A673 (cell line): ENCODE results near the gene TSSK6. TPM values are rescaled to one million over a fixed set of nuclear protein-coding genes. Genes with fewer than 3 reads are reported as not detected.

Experiments used
- BruUV-seq: library from RNA; stranded (reverse); fragments of 400-500 nt; replicated peaks from 2 replicates; lab custom pipeline; 2021; lab: Mats Ljungman, UMichigan
- CTCF ChIA-PET: fragments of 300-600 bp; sonication (Branson Sonifier 250); formaldehyde crosslinking; loops from one replicate; lab custom pipeline; 2022; ENCODE audit warnings: antibody characterized with exemption; lab: Charles Lee
- POLR2A ChIA-PET: fragments of 300-600 bp; sonication (Branson Sonifier 250); formaldehyde crosslinking; loops from one replicate; lab custom pipeline; 2022; ENCODE audit warnings: antibody characterized with exemption; ENCODE audit not compliant: low non-redundant PET; lab: Charles Lee
- DNase-seq: peaks from one replicate; pipeline ENCODE4 v3.0.0-alpha.2; 2015; ENCODE audit warnings: low spot score
- H3K27ac ChIP-seq: fragments of 200-600 bp; sonication (generic); 2 replicates; pipeline ENCODE4 v1.5.1; 2016; ENCODE audit warnings: mixed run types, low read depth, mild to moderate bottlenecking, mixed read lengths, antibody characterized with exemption, low read length; ENCODE audit not compliant: poor library complexity, severe bottlenecking
- H3K27me3 ChIP-seq: fragments of 200-600 bp; sonication (generic); replicated peaks from 2 replicates; pipeline ENCODE4 v1.6.1; 2017; ENCODE audit warnings: mixed run types, low read depth, mild to moderate bottlenecking, mixed read lengths, antibody characterized with exemption, low read length; ENCODE audit not compliant: insufficient read depth, poor library complexity
- H3K36me3 ChIP-seq: fragments of 200-600 bp; sonication (generic); 2 replicates; pipeline ENCODE4 v1.6.1; 2016; ENCODE audit warnings: mixed run types, mild to moderate bottlenecking, mixed read lengths, antibody characterized with exemption, low read length; ENCODE audit not compliant: insufficient read depth, poor library complexity, severe bottlenecking
- H3K4me1 ChIP-seq: fragments of 200-600 bp; sonication (generic); 2 replicates; pipeline ENCODE4 v1.6.1; 2017; ENCODE audit warnings: mixed run types, mild to moderate bottlenecking, mixed read lengths, antibody characterized with exemption, low read length; ENCODE audit not compliant: insufficient read depth, poor library complexity, severe bottlenecking
- H3K4me3 ChIP-seq: fragments of 200-600 bp; sonication (generic); 2 replicates; pipeline ENCODE4 v1.5.1; 2016; ENCODE audit warnings: low read depth, mixed run types, mild to moderate bottlenecking, mixed read lengths, low read length; ENCODE audit not compliant: poor library complexity, severe bottlenecking
- H3K9me3 ChIP-seq: fragments of 200-600 bp; sonication (generic); 2 replicates; pipeline ENCODE4 v1.6.1; 2016; ENCODE audit warnings: mixed run types, low read depth, mild to moderate bottlenecking, mixed read lengths, antibody characterized with exemption, low read length; ENCODE audit not compliant: poor library complexity, severe bottlenecking
- CTCF ChIP-seq: fragments of 300-800, 200-600 bp; sonication (generic); conservative IDR thresholded peaks from 2 replicates; pipeline ENCODE4 v1.5.1; 2017; ENCODE audit warnings: low read depth, mild to moderate bottlenecking, antibody characterized with exemption, low read length, moderate library complexity, mixed read lengths
- EZH2 ChIP-seq: fragments of 200-600 bp; sonication (generic); IDR thresholded peaks from 2 replicates; pipeline ENCODE4 v1.6.1; 2017; ENCODE audit warnings: borderline replicate concordance, low read depth, mild to moderate bottlenecking, mixed read lengths, antibody characterized with exemption, low read length; ENCODE audit not compliant: poor library complexity, severe bottlenecking
- intact Hi-C: fragments of 100-400 bp; cut with micrococcal nuclease; formaldehyde crosslinking; loops from one replicate; pipeline ENCODE4 v1.10.0; 2022; ENCODE audit not compliant: unreplicated experiment
- total RNA-seq: library from RNA; stranded (reverse); gene quantifications from 2 replicates; pipeline ENCODE4 v1.2.3, GENCODE V29; 2021

TSSK6 gene
- total RNA-seq, 1 experiment from 2014 or later: 2.5 TPM

GRCh38 chr19:19485998-19486290 lies 29.4 kb downstream of the TSSK6 start:
- Histone ChIP-seq H3K9me3 (no peaks in the 10 kb centered on the region), H3K36me3 (peaks cover 3% of the 10 kb centered on the region), H3K27ac (peak overlapping the region; percentile 7), H3K27me3 (no peaks in the 10 kb centered on the region), H3K4me3 (no peak overlapping the region), H3K4me1 (peaks cover 28% of the 10 kb centered on the region)
- CTCF ChIA-PET: no interaction called here
- POLR2A ChIA-PET: no interaction called here
- no peak for DNase-seq
- no TSS peak for BruUV-seq
- intact Hi-C loops: loop anchor here (5.0 kb wide), 1 partner anchor 339 kb away; no protein-coding TSS in a partner anchor
- no peak for TF ChIP-seq EZH2
- no peak for TF ChIP-seq CTCF

GRCh38 chr19:19485161-19485997 lies 30.0 kb downstream of the TSSK6 start:
- no TSS peak for BruUV-seq
- Histone ChIP-seq H3K4me3 (no peak overlapping the region), H3K36me3 (no peaks in the 10 kb centered on the region), H3K27me3 (no peaks in the 10 kb centered on the region), H3K4me1 (peaks cover 25% of the 10 kb centered on the region), H3K27ac (peak overlapping the region; percentile 7), H3K9me3 (no peaks in the 10 kb centered on the region)
- ChIA-PET CTCF (no interaction called here), POLR2A (no interaction called here)
- DNase-seq: no peak
- intact Hi-C loops: loop anchor here (5.0 kb wide), 1 partner anchor 338 kb away; no protein-coding TSS in a partner anchor
- TF ChIP-seq CTCF: no peak
- no peak for TF ChIP-seq EZH2

- intact Hi-C loops: no loop called here
- Histone ChIP-seq H3K27me3 (no peaks in the 10 kb centered on the region), H3K27ac (peak overlapping the region; percentile 37), H3K9me3 (no peaks in the 10 kb centered on the region), H3K4me3 (no peak overlapping the region), H3K4me1 (peaks cover 2% of the 10 kb centered on the region), H3K36me3 (no peaks in the 10 kb centered on the region)
- CTCF ChIA-PET: interaction anchor here (0.6 to 0.7 kb wide), 2 partner anchors 117 to 278 kb away, joined by 3 read pairs; no protein-coding TSS in a partner anchor
- POLR2A ChIA-PET: no interaction called here
- BruUV-seq: no TSS peak
- DNase-seq: no peak
- TF ChIP-seq CTCF (no peak), EZH2 (no peak)
These were observed 32.3 kb downstream of the TSSK6 start for GRCh38 chr19:19482809-19483596.
